Measurements from ENCODE around the gene MKI67. TPM values are rescaled to one million over a fixed set of nuclear protein-coding genes. Genes with fewer than 3 reads are reported as not detected.

MKI67 gene
- total RNA-seq, 1 experiment from 2014 or later, result 111 TPM

DNA sequence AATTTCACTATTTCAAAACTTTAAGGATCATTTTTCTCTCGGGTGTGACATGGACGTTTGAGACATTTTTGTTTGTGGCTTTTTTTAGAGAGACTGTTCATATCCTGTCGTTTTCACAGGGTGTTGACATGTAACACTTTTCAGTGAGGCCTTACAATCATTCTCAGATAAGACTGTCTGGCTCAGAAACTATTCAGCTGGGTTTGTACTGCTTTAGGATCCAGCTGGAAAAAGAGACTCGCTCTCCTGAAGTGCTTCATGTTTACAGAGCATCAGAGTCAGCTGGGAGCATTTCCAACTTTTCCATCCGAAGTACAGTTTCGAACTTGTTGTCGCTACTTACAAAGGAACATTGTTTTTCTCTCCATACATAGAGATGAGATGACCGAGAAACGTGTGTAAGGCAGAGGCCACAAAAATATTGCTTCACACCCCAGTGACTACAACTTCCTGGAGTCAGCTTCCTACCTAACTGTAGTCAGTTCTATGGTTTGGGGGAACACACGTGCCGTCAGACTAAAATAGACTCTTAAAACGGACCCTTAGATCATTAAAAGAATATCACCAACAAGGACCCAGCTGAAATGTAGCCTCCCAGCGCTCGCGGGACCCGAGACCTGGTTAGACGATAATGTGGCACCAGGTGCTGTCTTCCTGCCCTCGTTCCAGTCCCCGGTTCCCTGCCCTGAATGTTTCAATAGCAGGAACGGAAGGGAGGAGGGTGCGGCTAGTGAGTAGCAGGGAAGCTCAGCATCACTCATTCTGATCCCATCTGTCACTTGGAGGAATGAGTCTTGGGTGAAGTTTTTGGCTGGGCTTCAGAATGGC lies 78.0 kb downstream of the MKI67 start:
- POLR2A ChIA-PET, result no interaction called here
- Mint-ChIP-seq H3K27ac (ENCODE audit: unreplicated experiment) (no peak overlapping the region), H3K9me3 (ENCODE audit: unreplicated experiment) (no peaks in the 10 kb centered on the region), H3K4me3 (ENCODE audit: unreplicated experiment) (no peak overlapping the region), H3K27me3 (ENCODE audit: insufficient read depth, unreplicated experiment) (peaks cover 2% of the 10 kb centered on the region), H3K4me1 (ENCODE audit: low read depth, unreplicated experiment) (no peaks in the 10 kb centered on the region), H3K36me3 (ENCODE audit: insufficient read depth, unreplicated experiment) (no peaks in the 10 kb centered on the region)
- Histone ChIP-seq H3K9me3 (no peaks in the 10 kb centered on the region), H3K4me1 (no peaks in the 10 kb centered on the region), H3K36me3 (ENCODE audit: control insufficient read depth, insufficient read depth, low read length) (no peaks in the 10 kb centered on the region), H3K27me3 (replicated peaks; ENCODE audit: control insufficient read depth, insufficient read depth, low read length) (no peaks in the 10 kb centered on the region), H3K4me3 (ENCODE audit: low read depth, low read length) (no peak overlapping the region)
- no peak for DNase-seq
- CTCF ChIA-PET, result interaction anchor here (0.6 to 1.0 kb wide), 3 partner anchors 21 to 34 kb away, joined by 3 to 4 read pairs (median 4); no protein-coding TSS in a partner anchor
- no TSS peak for BruUV-seq (replicated peaks)
- intact Hi-C loops (cut with micrococcal nuclease; ENCODE audit: unreplicated experiment), result no loop called here
- TF ChIP-seq, protein P1, sequence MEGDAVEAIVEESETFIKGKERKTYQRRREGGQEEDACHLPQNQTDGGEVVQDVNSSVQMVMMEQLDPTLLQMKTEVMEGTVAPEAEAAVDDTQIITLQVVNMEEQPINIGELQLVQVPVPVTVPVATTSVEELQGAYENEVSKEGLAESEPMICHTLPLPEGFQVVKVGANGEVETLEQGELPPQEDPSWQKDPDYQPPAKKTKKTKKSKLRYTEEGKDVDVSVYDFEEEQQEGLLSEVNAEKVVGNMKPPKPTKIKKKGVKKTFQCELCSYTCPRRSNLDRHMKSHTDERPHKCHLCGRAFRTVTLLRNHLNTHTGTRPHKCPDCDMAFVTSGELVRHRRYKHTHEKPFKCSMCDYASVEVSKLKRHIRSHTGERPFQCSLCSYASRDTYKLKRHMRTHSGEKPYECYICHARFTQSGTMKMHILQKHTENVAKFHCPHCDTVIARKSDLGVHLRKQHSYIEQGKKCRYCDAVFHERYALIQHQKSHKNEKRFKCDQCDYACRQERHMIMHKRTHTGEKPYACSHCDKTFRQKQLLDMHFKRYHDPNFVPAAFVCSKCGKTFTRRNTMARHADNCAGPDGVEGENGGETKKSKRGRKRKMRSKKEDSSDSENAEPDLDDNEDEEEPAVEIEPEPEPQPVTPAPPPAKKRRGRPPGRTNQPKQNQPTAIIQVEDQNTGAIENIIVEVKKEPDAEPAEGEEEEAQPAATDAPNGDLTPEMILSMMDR (IDR thresholded peaks at IDR 0.05; ENCODE audit: insufficient read depth in 1 of 2, low read depth in 1 of 2, low read length in 1 of 2, severe bottlenecking in 1 of 2, unreplicated experiment in 1 of 2), result no peak

DNA sequence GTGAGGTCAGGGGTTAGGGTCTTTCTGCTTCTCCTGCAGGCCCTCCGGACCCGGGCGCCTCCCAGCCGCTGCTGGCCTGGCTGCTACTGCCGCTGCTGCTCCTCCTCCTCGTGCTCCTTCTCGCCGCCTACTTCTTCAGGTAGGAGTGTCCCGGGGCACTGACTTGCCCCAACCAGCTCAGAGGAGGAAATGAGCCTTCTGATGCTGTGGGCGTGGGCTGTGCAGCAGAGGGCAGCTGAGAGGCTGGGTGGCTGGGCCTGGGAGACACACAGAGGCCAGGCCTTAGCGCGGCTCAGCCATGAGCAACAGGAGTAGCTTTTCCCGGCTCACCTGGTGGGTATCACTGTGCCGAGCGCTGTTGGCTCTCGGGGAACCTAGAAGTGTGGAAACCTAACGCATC lies 78.9 kb downstream of the MKI67 start:
- Mint-ChIP-seq H3K27ac (ENCODE audit: unreplicated experiment) (no peak overlapping the region), H3K9me3 (ENCODE audit: unreplicated experiment) (no peaks in the 10 kb centered on the region), H3K27me3 (ENCODE audit: insufficient read depth, unreplicated experiment) (peaks cover 2% of the 10 kb centered on the region), H3K36me3 (ENCODE audit: insufficient read depth, unreplicated experiment) (no peaks in the 10 kb centered on the region), H3K4me1 (ENCODE audit: low read depth, unreplicated experiment) (no peaks in the 10 kb centered on the region), H3K4me3 (ENCODE audit: unreplicated experiment) (no peak overlapping the region)
- Histone ChIP-seq H3K4me3 (ENCODE audit: low read depth, low read length) (no peak overlapping the region), H3K36me3 (ENCODE audit: control insufficient read depth, insufficient read depth, low read length) (no peaks in the 10 kb centered on the region), H3K9me3 (no peaks in the 10 kb centered on the region), H3K27me3 (replicated peaks; ENCODE audit: control insufficient read depth, insufficient read depth, low read length) (no peaks in the 10 kb centered on the region), H3K4me1 (no peaks in the 10 kb centered on the region)
- intact Hi-C loops (cut with micrococcal nuclease; ENCODE audit: unreplicated experiment), result no loop called here
- no TSS peak for BruUV-seq (replicated peaks)
- DNase-seq, result peak in 1 of 2 experiments; percentile 53
- TF ChIP-seq, protein P1 (IDR thresholded peaks at IDR 0.05; ENCODE audit: insufficient read depth in 1 of 2, low read depth in 1 of 2, low read length in 1 of 2, severe bottlenecking in 1 of 2, unreplicated experiment in 1 of 2), result no peak
- CTCF ChIA-PET, result interaction anchor here (1.5 kb wide), 1 partner anchor 22 kb away, joined by 5 read pairs; no protein-coding TSS in a partner anchor
- POLR2A ChIA-PET, result no interaction called here

DNA sequence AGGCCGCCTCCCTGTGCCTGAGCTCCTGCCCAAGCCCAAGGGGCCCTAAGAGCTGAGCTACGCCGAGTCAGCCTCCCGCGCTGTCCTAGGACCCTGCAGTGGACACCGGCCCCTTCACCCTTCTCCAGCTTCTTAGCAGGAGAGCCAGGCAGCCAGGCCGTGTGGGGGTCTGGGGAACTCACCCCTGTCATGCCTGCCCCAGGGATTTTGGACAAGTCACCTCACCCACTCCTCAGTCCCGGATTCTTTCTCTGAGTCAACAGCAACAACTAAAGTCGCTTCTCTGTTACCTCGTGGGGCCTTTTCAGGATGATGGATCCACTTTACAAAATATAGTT lies 79.3 kb downstream of the MKI67 start:
- no peaks in the 10 kb centered on the region for H3K27me3 ChIP-seq (replicated peaks; ENCODE audit: control insufficient read depth, insufficient read depth, low read length)
- intact Hi-C loops (cut with micrococcal nuclease; ENCODE audit: unreplicated experiment), result no loop called here
- Mint-ChIP-seq H3K27ac (ENCODE audit: unreplicated experiment) (no peak overlapping the region), H3K36me3 (ENCODE audit: insufficient read depth, unreplicated experiment) (no peaks in the 10 kb centered on the region), H3K9me3 (ENCODE audit: unreplicated experiment) (no peaks in the 10 kb centered on the region), H3K4me3 (ENCODE audit: unreplicated experiment) (no peak overlapping the region), H3K4me1 (ENCODE audit: low read depth, unreplicated experiment) (no peaks in the 10 kb centered on the region), H3K27me3 (ENCODE audit: insufficient read depth, unreplicated experiment) (peaks cover 2% of the 10 kb centered on the region)
- H3K4me1 ChIP-seq, result no peaks in the 10 kb centered on the region
- TF ChIP-seq, protein P1 (IDR thresholded peaks at IDR 0.05; ENCODE audit: insufficient read depth in 1 of 2, low read depth in 1 of 2, low read length in 1 of 2, severe bottlenecking in 1 of 2, unreplicated experiment in 1 of 2), result no peak
- ChIA-PET POLR2A (no interaction called here), CTCF (interaction anchor here (1.5 kb wide), 1 partner anchor 22 kb away, joined by 5 read pairs; no protein-coding TSS in a partner anchor)
- DNase-seq, result no peak
- no peaks in the 10 kb centered on the region for H3K9me3 ChIP-seq
- no peak overlapping the region for H3K4me3 ChIP-seq (ENCODE audit: low read depth, low read length)
- no peaks in the 10 kb centered on the region for H3K36me3 ChIP-seq (ENCODE audit: control insufficient read depth, insufficient read depth, low read length)
- no TSS peak for BruUV-seq (replicated peaks)

Other genes with a start within 250 kb of the MKI67 start
- gene CLRN3, start 233.5 kb downstream of the MKI67 start, total RNA-seq (2022), result 0.93 and 1.1 TPM in 2 replicates
- 0.46 and 0.50 TPM in 2 replicates for gene PTPRE, start 219.3 kb downstream of the MKI67 start, total RNA-seq (2022)

Data from Caco-2 (cell line).